DND-41 (cell line): ENCODE data around the gene TSSK1B.
"Not testable (repeated sequence)": the region's sequence is repeated elsewhere in the genome, so short reads cannot be mapped to it uniquely, and the experiment has no call there.

Experiments
- ATAC-seq: fragments of 200-7000 bp; cut with Tn5 transposase; 3 replicates; pipeline ENCODE4 v1.9.1; 2021; ENCODE audit warnings: low read depth; ENCODE audit not compliant: insufficient read depth
- DNase-seq: peaks from one replicate; pipeline ENCODE4 v3.0.0-alpha.2; 2020
- H2AFZ ChIP-seq: 2 replicates; pipeline ENCODE4 v1.6.0; 2012; ENCODE audit warnings: low read depth, low read length
- H3K27ac ChIP-seq: 2 replicates; pipeline ENCODE4 v1.5.1; 2012; ENCODE audit warnings: low read length, inconsistent platforms
- H3K27me3 ChIP-seq: fragments of 200-600 bp; sonication (generic); 2 replicates; pipeline ENCODE4 v1.6.0; 2012; ENCODE audit warnings: low read length, mild to moderate bottlenecking, inconsistent platforms; ENCODE audit not compliant: insufficient read depth, poor library complexity
- H3K36me3 ChIP-seq: 2 replicates; pipeline ENCODE4 v1.5.1; 2012; ENCODE audit warnings: low read length, inconsistent platforms; ENCODE audit not compliant: insufficient read depth
- H3K4me1 ChIP-seq: 2 replicates; pipeline ENCODE4 v1.5.1; 2012; ENCODE audit warnings: mild to moderate bottlenecking, low read length; ENCODE audit not compliant: insufficient read depth
- H3K4me2 ChIP-seq: 2 replicates; pipeline ENCODE4 v1.6.0; 2012; ENCODE audit warnings: mild to moderate bottlenecking, moderate library complexity, low read length, inconsistent platforms; ENCODE audit not compliant: insufficient read depth
- H3K4me3 ChIP-seq, 2 experiments: fragments of 200-600 bp in 1 of 2; shearing (Covaris generic) in 1 of 2; 2 replicates each; pipeline ENCODE4 v1.5.1; 2012 to 2016; ENCODE audit warnings: inconsistent platforms in 2 of 2, low read length in 2 of 2, mild to moderate bottlenecking in 2 of 2, low read depth in 1 of 2, moderate library complexity in 1 of 2
- H3K79me2 ChIP-seq: 2 replicates; pipeline ENCODE4 v1.6.0; 2012; ENCODE audit warnings: low read length, inconsistent platforms; ENCODE audit not compliant: insufficient read depth
- H3K9ac ChIP-seq: 2 replicates; pipeline ENCODE4 v1.6.0; 2012; ENCODE audit warnings: low read depth, mild to moderate bottlenecking, inconsistent platforms, low read length, moderate library complexity
- H3K9me3 ChIP-seq: 2 replicates; pipeline ENCODE4 v1.5.1; 2012; ENCODE audit warnings: low read length, moderate library complexity, mild to moderate bottlenecking, inconsistent platforms; ENCODE audit not compliant: insufficient read depth, severe bottlenecking
- H4K20me1 ChIP-seq: 2 replicates; pipeline ENCODE4 v1.6.0; 2012; ENCODE audit warnings: low read length; ENCODE audit not compliant: insufficient read depth
- EZH2 ChIP-seq: IDR thresholded peaks from 3 replicates; pipeline ENCODE4 v1.6.1; 2012; ENCODE audit warnings: borderline replicate concordance, low read depth, mild to moderate bottlenecking, moderate library complexity, low read length, inconsistent platforms; ENCODE audit not compliant: severe bottlenecking
- TF ChIP-seq, protein P1 (sequence below): IDR thresholded peaks from 2 replicates; pipeline ENCODE4 v1.5.1; 2012; ENCODE audit warnings: borderline replicate concordance, low read length, moderate library complexity, mild to moderate bottlenecking; ENCODE audit not compliant: poor library complexity, severe bottlenecking; ENCODE audit errors: extremely low read depth

The TSSK1B gene

DNA sequence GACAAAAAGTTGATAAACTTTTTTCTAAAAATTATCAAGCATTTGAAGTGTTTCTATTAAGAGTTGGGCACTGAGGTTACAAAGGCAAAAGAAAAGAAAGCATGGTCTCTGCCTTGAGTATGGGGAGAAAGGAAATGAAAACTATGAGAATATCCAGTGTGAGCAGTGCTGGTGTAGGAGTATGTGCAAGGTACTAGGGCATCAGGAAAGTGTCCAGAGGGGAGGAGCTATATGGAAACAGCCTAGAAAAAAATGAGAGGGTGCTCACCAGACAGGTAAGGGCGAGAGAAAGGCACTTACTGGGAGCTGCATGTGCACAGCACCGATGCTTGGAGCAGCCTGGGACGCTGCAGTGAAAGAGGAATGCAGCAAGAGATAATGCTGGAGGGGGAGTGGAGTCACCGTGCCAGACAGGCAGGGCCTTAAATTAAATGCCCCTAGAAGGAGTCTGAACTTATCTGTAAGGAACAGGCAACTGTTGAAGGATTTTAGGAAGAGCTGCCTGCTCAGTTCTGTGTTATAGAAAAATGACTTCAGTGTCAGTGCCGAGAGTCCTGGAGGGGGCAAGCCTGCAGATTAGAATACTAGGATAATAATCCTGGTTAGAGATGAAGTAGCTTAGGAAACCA, 39.4 kb upstream of the TSSK1B start:
- H4K20me1 ChIP-seq, result no peaks in the 10 kb centered on the region
- H3K27me3 ChIP-seq, result no peaks in the 10 kb centered on the region
- H3K27ac ChIP-seq, result no peak overlapping the region
- H3K4me1 ChIP-seq, result no peaks in the 10 kb centered on the region
- no peak for DNase-seq
- TF ChIP-seq EZH2, result no peak
- TF ChIP-seq, protein P1, sequence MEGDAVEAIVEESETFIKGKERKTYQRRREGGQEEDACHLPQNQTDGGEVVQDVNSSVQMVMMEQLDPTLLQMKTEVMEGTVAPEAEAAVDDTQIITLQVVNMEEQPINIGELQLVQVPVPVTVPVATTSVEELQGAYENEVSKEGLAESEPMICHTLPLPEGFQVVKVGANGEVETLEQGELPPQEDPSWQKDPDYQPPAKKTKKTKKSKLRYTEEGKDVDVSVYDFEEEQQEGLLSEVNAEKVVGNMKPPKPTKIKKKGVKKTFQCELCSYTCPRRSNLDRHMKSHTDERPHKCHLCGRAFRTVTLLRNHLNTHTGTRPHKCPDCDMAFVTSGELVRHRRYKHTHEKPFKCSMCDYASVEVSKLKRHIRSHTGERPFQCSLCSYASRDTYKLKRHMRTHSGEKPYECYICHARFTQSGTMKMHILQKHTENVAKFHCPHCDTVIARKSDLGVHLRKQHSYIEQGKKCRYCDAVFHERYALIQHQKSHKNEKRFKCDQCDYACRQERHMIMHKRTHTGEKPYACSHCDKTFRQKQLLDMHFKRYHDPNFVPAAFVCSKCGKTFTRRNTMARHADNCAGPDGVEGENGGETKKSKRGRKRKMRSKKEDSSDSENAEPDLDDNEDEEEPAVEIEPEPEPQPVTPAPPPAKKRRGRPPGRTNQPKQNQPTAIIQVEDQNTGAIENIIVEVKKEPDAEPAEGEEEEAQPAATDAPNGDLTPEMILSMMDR, result no peak
- ATAC-seq, result no peak
- H3K9me3 ChIP-seq, result no peaks in the 10 kb centered on the region
- no peak overlapping the region for H3K4me3 ChIP-seq
- H2AFZ ChIP-seq, result no peak overlapping the region
- H3K4me2 ChIP-seq, result no peak overlapping the region
- H3K36me3 ChIP-seq, result no peaks in the 10 kb centered on the region
- no peaks in the 10 kb centered on the region for H3K79me2 ChIP-seq
- H3K9ac ChIP-seq, result no peak overlapping the region

DNA sequence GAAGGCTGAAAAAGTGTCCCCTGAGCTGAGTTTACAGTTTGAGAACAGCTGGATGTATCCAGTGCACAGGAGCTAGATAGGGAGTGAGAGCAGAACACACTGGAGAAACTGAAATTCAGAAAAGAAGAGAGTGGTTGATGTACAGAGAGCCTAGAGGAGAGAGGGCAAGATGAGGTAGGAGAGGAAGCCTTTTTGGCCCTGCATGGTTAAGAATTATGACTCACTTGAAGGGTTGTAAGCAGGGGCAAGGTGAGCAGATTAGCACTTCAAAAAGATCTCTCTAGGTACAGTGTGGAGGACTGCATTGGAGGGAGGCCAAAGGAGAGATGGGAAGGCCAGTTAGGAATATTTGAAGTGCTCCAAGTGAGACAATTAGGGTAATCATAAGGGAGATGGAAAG, 28.2 kb upstream of the TSSK1B start:
- Histone ChIP-seq H3K27ac (no peak overlapping the region), H3K79me2 (no peaks in the 10 kb centered on the region)
- TF ChIP-seq, protein P1, result no peak
- TF ChIP-seq EZH2, result no peak

DNA sequence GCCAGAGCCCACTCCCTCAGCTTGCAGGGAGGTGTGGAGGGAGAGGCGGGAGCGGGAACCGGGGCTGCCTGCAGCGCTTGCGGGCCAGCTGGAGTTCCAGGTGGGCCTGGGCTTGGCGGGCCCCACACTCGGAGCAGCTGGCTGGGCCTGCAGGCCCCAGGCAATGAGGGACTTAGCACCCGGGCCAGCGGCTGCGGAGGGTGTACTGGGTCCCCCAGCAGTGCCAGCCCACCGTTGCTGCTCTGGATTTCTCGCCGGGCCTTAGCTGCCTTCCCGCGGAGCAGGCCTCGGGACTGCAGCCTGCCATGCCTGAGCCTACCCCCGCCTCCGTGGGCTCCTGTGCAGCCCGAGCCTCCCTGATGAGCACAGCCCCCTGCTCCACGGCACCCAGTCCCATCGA, 22.3 kb upstream of the TSSK1B start:
- not testable (repeated sequence) for H3K4me2 ChIP-seq, H2AFZ ChIP-seq, H3K27ac ChIP-seq, H3K79me2 ChIP-seq, H3K9me3 ChIP-seq, H3K9ac ChIP-seq, H3K4me3 ChIP-seq, ATAC-seq, H4K20me1 ChIP-seq, DNase-seq, H3K4me1 ChIP-seq, H3K36me3 ChIP-seq, H3K27me3 ChIP-seq

More for the DNA sequence above, 28.2 kb upstream of the TSSK1B start:
- Histone ChIP-seq H3K4me2 (no peak overlapping the region), H3K4me3 (no peak overlapping the region), H3K27me3 (no peaks in the 10 kb centered on the region), H3K9ac (no peak overlapping the region), H2AFZ (no peak overlapping the region), H3K9me3 (no peaks in the 10 kb centered on the region), H3K36me3 (no peaks in the 10 kb centered on the region), H4K20me1 (no peaks in the 10 kb centered on the region), H3K4me1 (no peaks in the 10 kb centered on the region)
- DNase-seq (no peak), ATAC-seq (no peak)

DNA sequence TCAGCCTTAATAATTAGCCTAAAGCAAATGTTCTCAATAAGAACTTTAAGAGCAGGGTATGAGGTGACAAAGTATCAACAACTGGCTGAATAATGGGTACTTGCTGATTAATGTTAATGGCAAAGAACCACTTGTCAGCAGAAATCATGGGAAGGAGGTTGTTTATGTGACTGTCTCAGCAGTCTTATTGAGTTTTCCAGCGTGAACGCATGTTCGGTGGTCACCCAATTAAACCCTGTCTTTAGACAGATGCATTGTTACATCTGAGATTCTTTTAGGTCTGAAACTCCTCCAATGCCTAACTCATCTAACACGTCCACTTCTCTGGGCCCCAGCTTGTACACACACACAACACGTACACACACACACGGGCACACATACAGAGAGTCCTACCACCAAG, 18.2 kb upstream of the TSSK1B start:
- Histone ChIP-seq H3K4me2 (no peak overlapping the region), H3K79me2 (no peaks in the 10 kb centered on the region), H3K9me3 (no peaks in the 10 kb centered on the region), H3K4me3 (no peak overlapping the region), H3K9ac (no peak overlapping the region), H3K27me3 (no peaks in the 10 kb centered on the region), H2AFZ (no peak overlapping the region), H3K4me1 (no peaks in the 10 kb centered on the region), H3K36me3 (no peaks in the 10 kb centered on the region), H3K27ac (no peak overlapping the region), H4K20me1 (no peaks in the 10 kb centered on the region)
- no peak for TF ChIP-seq EZH2
- TF ChIP-seq, protein P1, result no peak
- no peak for DNase-seq
- no peak for ATAC-seq
